GM21390 (cell line): Measurements from ENCODE around the gene FGF10.

Source experiments
- ATAC-seq: cut with Tn5 transposase; IDR thresholded peaks from one replicate; pipeline ENCODE4 v1.9.1; 2021; ENCODE audit not compliant: unreplicated experiment

Gene FGF10

GRCh38 chr5:44389090-44389822 lies at the start of gene FGF10:
Gene FGF10, minus strand, starts transcription at chr5:44389420. Its CDS starts 738 bp downstream, at chr5:44388682.
- ATAC-seq: no peak

DNA sequence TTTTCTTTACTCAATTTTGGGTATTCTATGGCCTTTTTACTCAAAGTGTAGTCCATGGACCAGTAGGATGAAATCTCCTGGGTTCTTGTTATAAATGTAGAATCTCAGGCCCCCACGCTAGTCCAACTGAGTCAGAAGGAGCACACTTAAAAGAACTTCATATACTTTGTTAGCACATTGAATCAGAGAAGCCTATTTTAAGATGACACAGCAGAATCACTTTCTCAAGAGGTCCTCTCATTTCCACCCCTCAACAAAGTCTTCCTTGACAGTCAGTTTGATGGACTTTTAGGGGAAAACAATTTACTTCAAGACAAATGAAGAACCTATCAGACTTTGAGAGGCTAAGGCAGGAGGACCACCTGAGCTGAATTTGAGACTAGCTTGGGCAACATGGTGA lies 37.7 kb upstream of the FGF10 start:
- no peak for ATAC-seq

DNA sequence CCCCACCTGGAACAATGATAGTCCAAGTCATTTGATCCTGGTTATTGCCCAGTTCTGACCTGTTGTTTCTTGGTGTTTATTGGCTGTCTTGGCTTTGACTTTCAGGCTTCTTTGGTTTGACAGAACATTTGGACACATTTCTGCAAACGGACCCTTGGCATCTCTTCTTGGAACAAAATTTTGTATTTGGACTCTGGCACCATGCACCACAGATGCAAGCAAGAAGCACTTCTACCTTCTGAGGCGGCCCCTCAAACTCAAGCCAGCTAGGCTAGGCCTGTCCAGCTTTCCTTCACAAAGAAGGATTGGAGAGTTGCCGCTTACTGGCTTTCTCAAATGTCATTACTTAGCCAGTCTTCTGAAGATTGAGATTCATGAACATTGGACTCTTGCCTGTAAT lies 23.1 kb upstream of the FGF10 start:
- ATAC-seq: no peak

DNA sequence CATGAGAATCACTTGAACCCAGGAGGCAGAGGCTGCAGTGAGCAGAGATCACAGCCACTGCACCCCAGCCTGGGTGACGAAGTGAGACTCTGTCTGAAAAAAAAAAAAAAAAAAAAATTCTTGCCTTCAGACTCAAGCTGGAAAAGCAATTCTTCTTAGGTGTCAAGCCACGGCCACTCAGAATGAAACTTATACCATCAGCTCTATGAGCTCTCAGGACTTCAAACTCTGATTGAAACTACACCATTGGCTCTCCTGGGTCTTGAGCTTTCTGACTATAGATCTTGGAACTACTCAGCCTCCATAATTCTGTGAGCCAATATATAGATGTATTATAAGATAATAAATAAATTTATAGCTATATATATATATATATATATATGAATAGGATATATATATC lies 12.9 kb upstream of the FGF10 start:
- no peak for ATAC-seq

- no peak for ATAC-seq
Observed at GRCh38 chr5:44401611-44402010, 12.4 kb upstream of the FGF10 start.

DNA sequence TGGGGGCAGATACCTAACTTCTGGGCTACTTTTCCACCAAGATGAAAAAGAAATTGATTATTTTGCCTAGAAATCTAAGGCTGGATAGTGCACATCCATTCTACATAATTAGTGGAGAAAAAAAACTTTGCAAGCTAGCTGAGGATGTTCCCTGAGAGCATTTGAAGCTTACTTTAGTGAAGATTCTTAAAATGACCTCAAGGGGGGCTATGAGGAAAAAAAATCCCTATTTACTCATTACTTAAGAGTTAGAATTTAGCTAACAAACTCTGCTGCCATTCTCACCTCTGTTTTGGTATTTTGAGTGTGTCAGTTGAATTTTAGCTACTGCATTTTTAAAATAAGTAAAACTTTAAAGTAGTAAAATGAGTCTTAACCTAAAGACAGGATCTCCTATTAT lies 9.2 kb upstream of the FGF10 start:
- no peak for ATAC-seq

DNA sequence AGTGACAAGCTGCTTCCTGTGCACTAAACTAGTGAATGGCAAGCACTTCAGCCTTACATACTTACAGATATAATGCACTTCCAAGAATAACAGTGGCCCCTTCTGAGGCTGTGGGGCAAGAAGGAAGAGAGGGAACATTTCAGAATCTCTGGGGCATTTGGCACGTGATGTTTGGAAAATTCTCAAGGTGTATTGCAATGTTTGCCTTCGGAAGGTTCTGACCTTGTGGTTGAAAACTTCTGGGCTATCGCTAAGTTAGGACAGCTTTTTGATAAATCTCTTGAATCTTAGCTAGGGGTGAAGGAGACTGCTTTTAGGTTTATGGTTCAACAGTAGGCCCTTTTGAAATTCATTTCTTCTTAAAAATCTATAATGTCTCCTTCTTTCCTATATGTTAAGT lies 7.1 kb upstream of the FGF10 start:
- ATAC-seq: no peak

- ATAC-seq: no peak
Observed at GRCh38 chr5:44390351-44390750, 1.1 kb upstream of the FGF10 start.

- no peak for ATAC-seq
Observed at GRCh38 chr5:44389823-44390143, 563 bp upstream of the FGF10 start.

DNA sequence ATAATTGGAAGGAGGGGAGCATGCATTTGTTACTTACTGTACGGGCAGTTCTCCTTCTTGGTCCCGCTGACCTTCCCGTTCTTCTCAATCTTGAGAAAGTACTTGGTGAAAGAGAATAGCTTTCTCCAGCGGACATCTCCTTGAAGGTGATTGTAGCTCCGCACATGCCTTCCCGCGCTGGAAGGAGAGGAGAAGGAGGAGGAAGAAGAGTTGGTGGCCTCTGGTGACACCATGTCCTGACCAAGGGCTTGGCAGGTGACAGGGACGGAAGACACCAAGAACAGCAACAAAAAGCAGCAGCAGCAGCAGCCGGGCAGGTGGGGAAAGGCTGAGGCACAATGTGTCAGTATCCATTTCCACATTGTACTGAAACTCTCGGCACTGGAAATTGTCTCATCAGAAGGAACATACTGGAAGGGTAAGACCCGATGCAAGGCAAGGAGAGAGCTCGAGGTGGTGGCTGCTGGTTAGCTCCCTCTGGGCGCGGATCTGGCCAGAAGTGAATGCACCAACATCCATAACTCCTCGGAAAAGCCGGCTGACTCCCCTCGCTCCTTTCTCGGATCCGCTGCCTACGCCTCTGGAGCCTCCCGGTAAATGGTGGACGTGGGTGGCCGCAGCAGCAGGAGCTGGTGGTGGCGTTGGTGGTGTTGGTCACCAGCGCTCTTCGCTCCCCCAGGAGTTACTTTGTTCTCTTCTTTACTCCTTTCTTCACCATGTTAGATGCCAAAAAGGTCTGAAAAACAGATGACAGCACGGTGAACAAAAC lies 715 bp downstream of the FGF10 start:
- no peak for ATAC-seq

GRCh38 chr5:44387921-44388320 lies 1.3 kb downstream of the FGF10 start:
- ATAC-seq: no peak

- no peak for ATAC-seq
Observed at GRCh38 chr5:44387406-44387805, 1.8 kb downstream of the FGF10 start.

- ATAC-seq: no peak
Observed at GRCh38 chr5:44385291-44385900, 3.8 kb downstream of the FGF10 start.

DNA sequence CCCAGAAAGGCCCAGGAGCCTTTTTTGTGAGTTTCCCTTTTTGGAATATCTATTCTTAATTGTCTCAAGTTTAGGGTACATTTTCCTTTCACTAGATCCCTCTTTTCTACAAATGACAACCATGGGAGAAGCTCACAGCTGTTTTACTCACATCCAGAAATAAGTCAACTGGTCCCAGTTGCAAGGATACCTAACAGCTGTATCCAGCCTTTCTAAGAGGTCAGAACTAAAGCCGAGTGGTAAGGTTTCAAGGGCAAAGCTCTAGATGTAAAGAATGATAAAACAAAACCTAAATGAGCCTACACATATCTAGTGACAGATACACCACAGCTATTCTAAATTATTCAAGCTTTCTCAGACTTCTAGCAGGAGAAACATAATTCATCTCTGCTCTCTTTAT lies 4.4 kb downstream of the FGF10 start:
- ATAC-seq: no peak

- no peak for ATAC-seq
Observed at GRCh38 chr5:44382894-44383293, 6.3 kb downstream of the FGF10 start.

DNA sequence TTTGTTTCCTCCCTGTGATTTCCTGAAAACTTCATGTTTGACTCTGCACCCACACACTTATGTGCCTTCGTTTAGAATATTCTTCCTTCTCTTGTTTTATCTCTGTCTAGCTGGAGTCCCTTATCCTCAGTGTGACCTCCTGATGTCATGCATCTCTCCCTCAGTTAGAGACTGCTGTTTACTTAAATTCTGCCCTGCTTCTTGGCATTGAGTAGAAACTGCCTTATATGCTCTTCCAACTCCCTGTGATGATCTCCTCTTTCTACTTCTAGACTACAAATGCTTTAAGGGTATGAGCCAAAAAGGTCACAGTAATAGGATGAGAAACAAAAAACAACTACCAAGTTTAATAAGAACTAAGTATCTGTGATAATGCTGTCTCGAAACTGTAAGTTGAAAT lies 12.2 kb downstream of the FGF10 start:
- no peak for ATAC-seq

DNA sequence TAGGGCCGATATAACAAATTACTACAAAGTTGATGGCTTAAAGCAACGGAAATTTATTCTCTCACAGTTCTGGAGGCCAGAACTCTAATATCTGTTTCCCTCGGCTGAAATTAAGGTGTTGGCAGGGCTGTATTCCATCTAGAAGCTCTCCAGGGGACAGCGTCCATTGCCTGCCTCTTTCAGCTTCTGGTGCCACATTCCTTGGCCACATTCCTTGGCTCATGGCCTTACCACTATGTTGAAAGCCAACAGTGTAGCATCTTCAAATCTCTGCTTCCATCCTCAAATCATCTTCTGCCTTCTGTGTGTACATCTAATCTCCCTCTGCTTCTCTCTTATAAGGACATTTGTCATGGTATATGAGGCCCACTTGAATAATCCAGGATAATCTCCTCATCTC lies 17.2 kb downstream of the FGF10 start:
- no peak for ATAC-seq

GRCh38 chr5:44367203-44367602 lies 22.0 kb downstream of the FGF10 start:
- ATAC-seq: no peak

- ATAC-seq: no peak
Observed at GRCh38 chr5:44365345-44365744, 23.9 kb downstream of the FGF10 start.

GRCh38 chr5:44364097-44364496 lies 25.1 kb downstream of the FGF10 start:
- ATAC-seq: no peak

- no peak for ATAC-seq
Observed at GRCh38 chr5:44361342-44362001, 27.7 kb downstream of the FGF10 start.

DNA sequence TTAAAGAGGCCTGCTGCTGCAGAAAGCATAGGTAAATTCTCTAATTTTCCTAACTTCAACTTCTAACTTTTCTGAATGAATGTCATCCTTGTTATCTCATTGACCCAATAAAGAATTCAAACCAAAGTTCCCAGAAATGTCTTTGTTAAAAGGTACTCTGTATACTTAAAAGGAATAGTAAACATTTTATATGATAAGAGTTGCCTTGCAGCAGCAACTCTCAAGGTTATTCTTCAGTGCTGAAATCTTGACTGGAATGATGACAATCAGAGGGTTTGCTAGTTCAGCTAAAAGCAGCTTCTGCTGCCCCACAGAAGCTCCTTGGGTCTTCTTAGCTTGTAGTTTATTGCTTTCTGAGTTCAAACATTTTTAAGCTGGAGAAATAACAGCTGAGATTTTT lies 28.3 kb downstream of the FGF10 start:
- ATAC-seq: no peak
